Measurements from ENCODE around the gene DUSP7.

Gene DUSP7

GRCh38 chr3:52072020-52072419 lies 15.6 kb upstream of the DUSP7 start:
- Histone ChIP-seq H3K4me3 (ENCODE audit: low read depth in 1 of 2, low read length in 2 of 2) (no peak overlapping the region), H3K36me3 (ENCODE audit: control insufficient read depth in 1 of 2, insufficient read depth in 2 of 2, low read length in 2 of 2) (no peaks in the 10 kb centered on the region), H3K4me1 (ENCODE audit: control insufficient read depth in 1 of 2, insufficient read depth in 2 of 2, low read length in 2 of 2) (peaks cover 0 to 18% of the 10 kb centered on the region in 2 donors), H3K9me3 (ENCODE audit: control insufficient read depth in 1 of 2, low read length in 2 of 2) (no peaks in the 10 kb centered on the region), H3K27ac (ENCODE audit: low read length) (no peak overlapping the region), H3K27me3 (ENCODE audit: low read depth, low read length) (no peaks in the 10 kb centered on the region)

- H3K4me3 ChIP-seq (ENCODE audit: low read depth in 1 of 2, low read length in 2 of 2), result no peak overlapping the region
- H3K9me3 ChIP-seq (ENCODE audit: control insufficient read depth in 1 of 2, low read length in 2 of 2), result no peaks in the 10 kb centered on the region
- H3K36me3 ChIP-seq (ENCODE audit: control insufficient read depth in 1 of 2, insufficient read depth in 2 of 2, low read length in 2 of 2), result no peaks in the 10 kb centered on the region
- peaks cover 0 to 13% of the 10 kb centered on the region in 2 donors for H3K4me1 ChIP-seq (ENCODE audit: control insufficient read depth in 1 of 2, insufficient read depth in 2 of 2, low read length in 2 of 2)
- no peaks in the 10 kb centered on the region for H3K27me3 ChIP-seq (ENCODE audit: low read depth, low read length)
- no peak overlapping the region for H3K27ac ChIP-seq (ENCODE audit: low read length)
Measured at GRCh38 chr3:52070724-52071621, 14.6 kb upstream of the DUSP7 start.

GRCh38 chr3:52069855-52070254 lies 13.5 kb upstream of the DUSP7 start:
- Histone ChIP-seq H3K4me1 (ENCODE audit: control insufficient read depth in 1 of 2, insufficient read depth in 2 of 2, low read length in 2 of 2) (peaks cover 0 to 13% of the 10 kb centered on the region in 2 donors), H3K27me3 (ENCODE audit: low read depth, low read length) (no peaks in the 10 kb centered on the region), H3K9me3 (ENCODE audit: control insufficient read depth in 1 of 2, low read length in 2 of 2) (no peaks in the 10 kb centered on the region), H3K4me3 (ENCODE audit: low read depth in 1 of 2, low read length in 2 of 2) (no peak overlapping the region), H3K27ac (ENCODE audit: low read length) (no peak overlapping the region), H3K36me3 (ENCODE audit: control insufficient read depth in 1 of 2, insufficient read depth in 2 of 2, low read length in 2 of 2) (no peaks in the 10 kb centered on the region)

GRCh38 chr3:52069135-52069534 lies 12.8 kb upstream of the DUSP7 start:
- Histone ChIP-seq H3K9me3 (ENCODE audit: control insufficient read depth in 1 of 2, low read length in 2 of 2) (no peaks in the 10 kb centered on the region), H3K36me3 (ENCODE audit: control insufficient read depth in 1 of 2, insufficient read depth in 2 of 2, low read length in 2 of 2) (no peaks in the 10 kb centered on the region), H3K4me3 (ENCODE audit: low read depth in 1 of 2, low read length in 2 of 2) (no peak overlapping the region), H3K4me1 (ENCODE audit: control insufficient read depth in 1 of 2, insufficient read depth in 2 of 2, low read length in 2 of 2) (peaks cover 0 to 13% of the 10 kb centered on the region in 2 donors), H3K27ac (ENCODE audit: low read length) (no peak overlapping the region), H3K27me3 (ENCODE audit: low read depth, low read length) (no peaks in the 10 kb centered on the region)

GRCh38 chr3:52068730-52069129 lies 12.4 kb upstream of the DUSP7 start:
- Histone ChIP-seq H3K36me3 (ENCODE audit: control insufficient read depth in 1 of 2, insufficient read depth in 2 of 2, low read length in 2 of 2) (no peaks in the 10 kb centered on the region), H3K27ac (ENCODE audit: low read length) (no peak overlapping the region), H3K4me3 (ENCODE audit: low read depth in 1 of 2, low read length in 2 of 2) (no peak overlapping the region), H3K27me3 (ENCODE audit: low read depth, low read length) (no peaks in the 10 kb centered on the region), H3K9me3 (ENCODE audit: control insufficient read depth in 1 of 2, low read length in 2 of 2) (no peaks in the 10 kb centered on the region), H3K4me1 (ENCODE audit: control insufficient read depth in 1 of 2, insufficient read depth in 2 of 2, low read length in 2 of 2) (peaks cover 0 to 13% of the 10 kb centered on the region in 2 donors)

GRCh38 chr3:52068055-52068571 lies 11.7 kb upstream of the DUSP7 start:
- peaks cover 0 to 13% of the 10 kb centered on the region in 2 donors for H3K4me1 ChIP-seq (ENCODE audit: control insufficient read depth in 1 of 2, insufficient read depth in 2 of 2, low read length in 2 of 2)
- H3K4me3 ChIP-seq (ENCODE audit: low read depth in 1 of 2, low read length in 2 of 2), result no peak overlapping the region
- no peaks in the 10 kb centered on the region for H3K9me3 ChIP-seq (ENCODE audit: control insufficient read depth in 1 of 2, low read length in 2 of 2)
- no peak overlapping the region for H3K27ac ChIP-seq (ENCODE audit: low read length)
- H3K27me3 ChIP-seq (ENCODE audit: low read depth, low read length), result no peaks in the 10 kb centered on the region
- no peaks in the 10 kb centered on the region for H3K36me3 ChIP-seq (ENCODE audit: control insufficient read depth in 1 of 2, insufficient read depth in 2 of 2, low read length in 2 of 2)

GRCh38 chr3:52067526-52067925 lies 11.2 kb upstream of the DUSP7 start:
- Histone ChIP-seq H3K36me3 (ENCODE audit: control insufficient read depth in 1 of 2, insufficient read depth in 2 of 2, low read length in 2 of 2) (no peaks in the 10 kb centered on the region), H3K4me1 (ENCODE audit: control insufficient read depth in 1 of 2, insufficient read depth in 2 of 2, low read length in 2 of 2) (peaks cover 0 to 13% of the 10 kb centered on the region in 2 donors), H3K27me3 (ENCODE audit: low read depth, low read length) (no peaks in the 10 kb centered on the region), H3K27ac (ENCODE audit: low read length) (no peak overlapping the region), H3K4me3 (ENCODE audit: low read depth in 1 of 2, low read length in 2 of 2) (no peak overlapping the region), H3K9me3 (ENCODE audit: control insufficient read depth in 1 of 2, low read length in 2 of 2) (no peaks in the 10 kb centered on the region)

GRCh38 chr3:52067046-52067445 lies 10.7 kb upstream of the DUSP7 start:
- no peak overlapping the region for H3K27ac ChIP-seq (ENCODE audit: low read length)

GRCh38 chr3:52065264-52065756 lies 8.9 kb upstream of the DUSP7 start:
- no peak overlapping the region for H3K27ac ChIP-seq (ENCODE audit: low read length)
- H3K9me3 ChIP-seq (ENCODE audit: control insufficient read depth in 1 of 2, low read length in 2 of 2), result no peaks in the 10 kb centered on the region
- H3K4me1 ChIP-seq (ENCODE audit: control insufficient read depth in 1 of 2, insufficient read depth in 2 of 2, low read length in 2 of 2), result peaks cover 0 to 4% of the 10 kb centered on the region in 2 donors

More at GRCh38 chr3:52067046-52067445, 10.7 kb upstream of the DUSP7 start:
- H3K9me3 ChIP-seq (ENCODE audit: control insufficient read depth in 1 of 2, low read length in 2 of 2), result no peaks in the 10 kb centered on the region
- peaks cover 0 to 13% of the 10 kb centered on the region in 2 donors for H3K4me1 ChIP-seq (ENCODE audit: control insufficient read depth in 1 of 2, insufficient read depth in 2 of 2, low read length in 2 of 2)
- no peak overlapping the region for H3K4me3 ChIP-seq (ENCODE audit: low read depth in 1 of 2, low read length in 2 of 2)
- no peaks in the 10 kb centered on the region for H3K27me3 ChIP-seq (ENCODE audit: low read depth, low read length)
- no peaks in the 10 kb centered on the region for H3K36me3 ChIP-seq (ENCODE audit: control insufficient read depth in 1 of 2, insufficient read depth in 2 of 2, low read length in 2 of 2)

GRCh38 chr3:52064561-52064960 lies 8.2 kb upstream of the DUSP7 start:
- Histone ChIP-seq H3K4me1 (ENCODE audit: control insufficient read depth in 1 of 2, insufficient read depth in 2 of 2, low read length in 2 of 2) (no peaks in the 10 kb centered on the region), H3K4me3 (ENCODE audit: low read depth in 1 of 2, low read length in 2 of 2) (no peak overlapping the region), H3K27me3 (ENCODE audit: low read depth, low read length) (no peaks in the 10 kb centered on the region), H3K36me3 (ENCODE audit: control insufficient read depth in 1 of 2, insufficient read depth in 2 of 2, low read length in 2 of 2) (no peaks in the 10 kb centered on the region), H3K9me3 (ENCODE audit: control insufficient read depth in 1 of 2, low read length in 2 of 2) (no peaks in the 10 kb centered on the region), H3K27ac (ENCODE audit: low read length) (no peak overlapping the region)

More at GRCh38 chr3:52065264-52065756, 8.9 kb upstream of the DUSP7 start:
- H3K4me3 ChIP-seq (ENCODE audit: low read depth in 1 of 2, low read length in 2 of 2), result no peak overlapping the region
- no peaks in the 10 kb centered on the region for H3K27me3 ChIP-seq (ENCODE audit: low read depth, low read length)
- no peaks in the 10 kb centered on the region for H3K36me3 ChIP-seq (ENCODE audit: control insufficient read depth in 1 of 2, insufficient read depth in 2 of 2, low read length in 2 of 2)

GRCh38 chr3:52063026-52063723 lies 6.8 kb upstream of the DUSP7 start:
- Histone ChIP-seq H3K4me3 (ENCODE audit: low read depth in 1 of 2, low read length in 2 of 2) (no peak overlapping the region), H3K27ac (ENCODE audit: low read length) (no peak overlapping the region), H3K36me3 (ENCODE audit: control insufficient read depth in 1 of 2, insufficient read depth in 2 of 2, low read length in 2 of 2) (no peaks in the 10 kb centered on the region), H3K4me1 (ENCODE audit: control insufficient read depth in 1 of 2, insufficient read depth in 2 of 2, low read length in 2 of 2) (no peaks in the 10 kb centered on the region), H3K27me3 (ENCODE audit: low read depth, low read length) (no peaks in the 10 kb centered on the region), H3K9me3 (ENCODE audit: control insufficient read depth in 1 of 2, low read length in 2 of 2) (no peaks in the 10 kb centered on the region)
